Heart right ventricle (tissue), 16 donors: ENCODE results near the gene ANO3. TPM values are rescaled to one million over a fixed set of nuclear protein-coding genes. Genes with fewer than 3 reads are reported as not detected.

Source experiments
- ATAC-seq, 8 donors: fragments of 200-7000 bp; cut with Tn5 transposase; one replicate each; pipeline ENCODE4 v1.9.1; 2020; ENCODE audit warnings: mild to moderate bottlenecking in 8 of 8, moderate library complexity in 8 of 8, moderate number of reproducible peaks in 1 of 8
- DNase-seq, 2 donors: peaks; one replicate each; pipeline ENCODE4 v3.0.0-alpha.2; 2020
- H3K27ac ChIP-seq, 10 donors: fragments of 200-600 bp; sonication (generic) in 2 of 10; one replicate each; pipeline versions ENCODE4 v1.5.0 to v1.8.0; 2020 to 2022; ENCODE audit warnings: mild to moderate bottlenecking in 3 of 10
- H3K27me3 ChIP-seq, 7 donors: fragments of 200-600 bp; one replicate each; pipeline ENCODE4 v1.8.0; 2021 to 2022; ENCODE audit warnings: mild to moderate bottlenecking in 2 of 7
- H3K36me3 ChIP-seq, 9 donors: fragments of 200-600 bp; sonication (generic) in 1 of 9; one replicate each; pipeline versions ENCODE4 v1.5.0 to v1.8.0; 2020 to 2022; ENCODE audit warnings: mild to moderate bottlenecking in 2 of 9
- H3K4me1 ChIP-seq, 9 donors: fragments of 200-600 bp; sonication (generic) in 1 of 9; one replicate each; pipeline versions ENCODE4 v1.5.0 to v1.8.0; 2020 to 2022; ENCODE audit warnings: mild to moderate bottlenecking in 4 of 9
- H3K4me3 ChIP-seq, 10 donors: fragments of 200-600 bp; sonication (generic) in 2 of 10; one replicate each; pipeline versions ENCODE4 v1.5.0 to v1.8.0; 2020 to 2022; ENCODE audit warnings: mild to moderate bottlenecking in 7 of 10, moderate library complexity in 2 of 10
- H3K9me3 ChIP-seq, 11 donors: fragments of 200-600 bp in 10 of 11; sonication (generic) in 2 of 11; one replicate each; pipeline versions ENCODE4 v1.5.0 to v1.8.0; 2013 to 2022; ENCODE audit warnings: mild to moderate bottlenecking in 2 of 11, control low read depth in 1 of 11, moderate library complexity in 1 of 11
- CTCF ChIP-seq, 9 donors: fragments of 200-600 bp; sonication (generic) in 2 of 9; IDR thresholded peaks; one replicate each; pipeline versions ENCODE4 v1.5.0 to v1.8.0; 2021 to 2022; ENCODE audit warnings: antibody characterized with exemption in 9 of 9, mild to moderate bottlenecking in 5 of 9, moderate library complexity in 1 of 9
- WGBS, 2 donors: extraction: QIAGEN DNeasy Blood & Tissue Kit; methylation state at CpG; one replicate each; pipeline ENCODE4 v1.1.7; 2013; ENCODE audit warnings: inconsistent platforms in 1 of 2; 5-methylcytosine and 5-hydroxymethylcytosine counted together
- intact Hi-C, 10 donors: fragments of 100-400 bp; cut with DNase I; formaldehyde crosslinking; loops; one replicate each; pipeline versions ENCODE4 v1.11.1 to v1.14.2; 2022
- polyA plus RNA-seq, 2 donors: library from polyadenylated mRNA; stranded (reverse); fragments of 200-250 nt; gene quantifications; one replicate each; pipeline ENCODE4 v1.2.3, GENCODE V29; 2013
- total RNA-seq, 10 donors: library from RNA; stranded (reverse); fragmentation: NEBNext Ultra II Directional in 3 of 10; extraction: Animal tissue kit (Norgen Biotek cat#: 25700) in 3 of 10; gene quantifications; one replicate each; pipeline versions ENCODE4 v1.2.1 to v1.2.4, GENCODE V29; 2021 to 2023
- donor health status: Arrhythmogenic right ventricular cardiomyopathy.
- donor health status: ischemic (EF 13 %, LVEDD 7.1; RV severe dilation, severe dysfunction).
- donor health status: healthy with polysubstance abuse.
- donor health status: DM: no; HTN: yes; CAD: no.
- donor health status: DM: no; HTN: no; CAD: no.
- donor health status: ischemic (EF 25% LVEDD 6.9; RV normal size, moderate dysfunction).
- donor health status: ischemic (EF 25% LVEDD 5.7; RV mildly dilated, moderate dysfunction).
- donor health status: healthy.
- donor health status: DM: yes; HTN: yes; CAD: no.
- donor health status: Ischemic cardiomyopathy.
- donor health status: ischemic (EF 35%, LVEDD 5.7; RV mildly dilated, moderate dysfunction).
- donor health status: nonischemic (EF 11% LVEDD 7.7; RV severe dilation, severe dysfunction).
- donor health status: DM: yes; HTN: yes; CAD: no.
- donor health status: PGD.
- donor health status: ischemic (EF 29% LVEDD 5.4; RV normal size, mild dysfunction).
- donor health status: nonischemic (EF 23%, LVEDD 6.1; RV moderate dilation, normal function).

ANO3 gene
- total and polyA plus RNA-seq, 12 donors = 0.01 to 0.30 (median 0.07) TPM; not detected in 5

- ATAC-seq (no peak), DNase-seq (no peak)
Observed at GRCh38 chr11:26473216-26474194, 141.6 kb downstream of the ANO3 start.

GRCh38 chr11:26474401-26474800 lies 142.5 kb downstream of the ANO3 start:
- no peaks in the 10 kb centered on the region for H3K4me1 ChIP-seq
- no peak overlapping the region for H3K4me3 ChIP-seq
- H3K9me3 ChIP-seq = no peaks in the 10 kb centered on the region
- no peak for DNase-seq
- no peak for TF ChIP-seq CTCF (IDR thresholded peaks at IDR 0.05)
- intact Hi-C loops = no loop called here
- 77 to 83% methylated on average over 2 of the region's 2 CpGs for WGBS, 2 donors
- ATAC-seq = no peak
- no peaks in the 10 kb centered on the region for H3K36me3 ChIP-seq
- H3K27me3 ChIP-seq = no peaks in the 10 kb centered on the region
- no peak overlapping the region for H3K27ac ChIP-seq

More at GRCh38 chr11:26473216-26474194, 141.6 kb downstream of the ANO3 start:
- Histone ChIP-seq H3K36me3 (no peaks in the 10 kb centered on the region), H3K4me3 (no peak overlapping the region), H3K4me1 (no peaks in the 10 kb centered on the region), H3K27ac (no peak overlapping the region), H3K9me3 (no peaks in the 10 kb centered on the region), H3K27me3 (no peaks in the 10 kb centered on the region)
- TF ChIP-seq CTCF (IDR thresholded peaks at IDR 0.05) = no peak
- WGBS, 2 donors = 45 to 50% methylated on average over 4 of the region's 4 CpGs
- intact Hi-C loops = no loop called here

- Histone ChIP-seq H3K27ac (no peak overlapping the region), H3K4me1 (no peaks in the 10 kb centered on the region), H3K9me3 (no peaks in the 10 kb centered on the region), H3K27me3 (no peaks in the 10 kb centered on the region), H3K36me3 (no peaks in the 10 kb centered on the region), H3K4me3 (no peak overlapping the region)
- DNase-seq (no peak), ATAC-seq (no peak)
- intact Hi-C loops = no loop called here
- 56 to 72% methylated on average over 2 of the region's 2 CpGs for WGBS, 2 donors
- no peak for TF ChIP-seq CTCF (IDR thresholded peaks at IDR 0.05)
Observed at GRCh38 chr11:26477396-26477795, 145.5 kb downstream of the ANO3 start.

GRCh38 chr11:26478710-26479109 lies 146.8 kb downstream of the ANO3 start:
- DNase-seq = no peak
- Histone ChIP-seq H3K9me3 (no peaks in the 10 kb centered on the region), H3K36me3 (no peaks in the 10 kb centered on the region), H3K27ac (no peak overlapping the region), H3K4me1 (no peaks in the 10 kb centered on the region), H3K27me3 (no peaks in the 10 kb centered on the region), H3K4me3 (no peak overlapping the region)
- 78 to 82% methylated on average over 2 of the region's 2 CpGs for WGBS, 2 donors
- no peak for ATAC-seq
- TF ChIP-seq CTCF (IDR thresholded peaks at IDR 0.05) = no peak
- intact Hi-C loops = no loop called here
